ENCODE data around the gene RBM27.

Gene RBM27

GRCh38 chr5:146176805-146177204 lies 26.6 kb upstream of the RBM27 start:
- no peak for TF ChIP-seq CTCF (IDR thresholded peaks at IDR 0.05)

GRCh38 chr5:146179696-146180095 lies 23.7 kb upstream of the RBM27 start:
- TF ChIP-seq CTCF (IDR thresholded peaks at IDR 0.05), result no peak

- TF ChIP-seq CTCF (IDR thresholded peaks at IDR 0.05), result no peak
Measured at GRCh38 chr5:146185161-146185560, 18.2 kb upstream of the RBM27 start.

GRCh38 chr5:146188358-146188757 lies 15.0 kb upstream of the RBM27 start:
- TF ChIP-seq CTCF (IDR thresholded peaks at IDR 0.05), result no peak

GRCh38 chr5:146192571-146193043 lies 10.8 kb upstream of the RBM27 start:
- TF ChIP-seq CTCF (IDR thresholded peaks at IDR 0.05), result no peak

GRCh38 chr5:146193285-146193684 lies 10.1 kb upstream of the RBM27 start:
- no peak for TF ChIP-seq CTCF (IDR thresholded peaks at IDR 0.05)

- TF ChIP-seq CTCF (IDR thresholded peaks at IDR 0.05), result no peak
Measured at GRCh38 chr5:146196459-146197048, 6.9 kb upstream of the RBM27 start.

All from LNCAP (cell line).